ENCODE data around the gene PLVAP.

The PLVAP gene

GRCh38 chr19:17302391-17303166 is 74.6 kb downstream of the PLVAP start:
- no peak for DNase-seq (ENCODE audit: low read depth)
